ENCODE data around the gene IRX2.

Gene IRX2

DNA sequence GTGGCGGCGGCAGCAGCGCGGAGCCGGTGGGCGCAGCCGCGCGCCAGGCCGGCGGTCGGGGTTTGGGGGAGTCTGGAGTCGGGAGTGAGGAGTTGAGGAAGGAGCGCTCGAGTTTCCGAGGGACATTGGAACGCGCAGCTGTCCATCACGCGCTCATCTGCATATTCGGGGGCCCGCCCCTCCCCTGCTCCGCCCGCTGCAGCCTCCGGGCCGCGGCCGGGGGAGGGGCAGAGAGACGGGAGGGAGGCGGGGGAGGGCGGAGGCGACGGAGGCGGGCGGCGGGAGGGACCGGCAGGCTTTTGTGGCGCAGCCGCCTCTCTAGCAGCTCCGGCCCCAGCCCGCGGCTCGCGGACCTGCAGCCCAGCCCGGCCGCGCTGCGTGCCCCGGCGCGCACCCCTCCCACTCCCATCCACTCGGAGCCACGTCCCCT, at the start of gene IRX2:
TSS of gene IRX2 (minus strand) at position 86 of the 430 bp plus-strand sequence. CDS start 264 bp downstream, outside the sequence.
- DNase-seq (ENCODE audit: low read depth), result peak; percentile 78

DNA sequence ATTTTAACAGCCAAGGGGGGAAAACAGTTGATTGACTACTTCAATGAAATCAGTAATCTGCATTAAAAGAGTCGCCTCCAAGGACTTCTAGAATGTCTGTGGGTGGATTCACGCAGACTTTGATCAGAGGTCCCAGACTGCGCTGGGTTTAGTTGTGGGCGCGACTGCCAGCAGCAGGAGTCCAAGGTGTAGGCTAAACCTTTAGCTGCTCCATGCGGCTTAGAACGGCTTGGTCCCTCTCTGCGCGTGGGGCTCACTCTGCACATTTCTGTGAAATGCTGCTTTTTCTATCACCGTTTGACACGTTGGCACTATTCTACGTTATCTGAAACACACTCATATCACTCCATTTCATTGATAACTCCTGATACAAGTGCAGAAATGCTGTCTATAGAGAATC, 48.6 kb upstream of the IRX2 start:
- no peak for DNase-seq (ENCODE audit: low read depth)

DNA sequence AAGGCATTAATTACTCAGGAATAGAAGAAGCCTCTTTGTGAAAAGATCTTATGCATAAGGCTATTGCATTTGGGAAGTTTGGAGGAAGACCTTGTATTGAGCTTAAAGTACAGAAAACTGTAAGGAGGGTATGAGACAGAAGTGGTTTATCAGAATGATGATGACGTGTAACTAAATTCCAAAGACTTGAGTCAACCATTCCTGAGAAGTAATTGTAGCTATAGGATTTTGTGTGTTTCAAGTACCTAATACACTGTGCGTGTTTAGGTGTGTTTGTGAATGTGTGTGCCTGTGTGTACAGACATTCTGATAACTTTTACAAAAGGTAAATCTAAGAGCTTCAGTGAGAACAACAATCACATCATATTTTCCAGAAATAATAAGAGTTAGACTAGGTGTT, 46.5 kb upstream of the IRX2 start:
- DNase-seq (ENCODE audit: low read depth), result no peak

DNA sequence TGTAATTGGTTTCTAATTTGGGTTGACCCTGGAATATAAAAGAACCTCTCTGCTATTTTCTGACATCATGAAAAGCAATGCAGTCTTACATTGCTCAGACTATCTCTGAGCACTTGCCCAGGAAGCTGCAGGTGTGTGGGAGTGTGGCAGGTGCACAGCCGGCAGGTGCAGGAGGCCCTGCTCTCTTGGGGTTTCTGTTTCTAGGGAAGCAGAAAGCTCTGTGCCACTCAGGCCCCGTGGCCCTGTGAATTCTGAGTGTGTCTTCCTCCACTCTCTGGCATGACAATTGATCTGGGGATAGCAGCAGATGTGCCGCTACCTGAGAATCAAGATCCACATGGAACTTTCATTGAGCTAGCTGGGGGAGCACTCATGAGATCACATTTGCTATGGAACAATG, 45.7 kb upstream of the IRX2 start:
- no peak for DNase-seq (ENCODE audit: low read depth)

DNA sequence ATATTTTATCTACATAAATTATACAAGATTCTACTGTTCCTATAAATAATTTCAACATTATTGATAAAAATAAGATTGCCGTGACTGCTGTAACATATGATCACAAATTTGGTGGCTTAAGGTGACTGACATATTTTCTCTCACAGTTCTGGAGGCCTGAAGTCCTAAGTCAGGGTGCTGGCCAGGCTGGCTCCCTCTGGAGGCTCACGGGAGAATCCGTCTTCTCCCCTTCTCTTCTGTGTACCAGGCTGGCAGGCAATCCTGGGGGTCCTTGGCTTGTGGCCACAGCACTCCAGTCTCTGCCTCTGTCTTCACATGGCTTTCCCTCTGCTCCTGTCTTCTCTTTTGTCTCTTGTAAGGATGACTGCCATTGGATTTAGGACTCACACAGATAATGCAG, 31.7 kb upstream of the IRX2 start:
- no peak for DNase-seq (ENCODE audit: low read depth)

DNA sequence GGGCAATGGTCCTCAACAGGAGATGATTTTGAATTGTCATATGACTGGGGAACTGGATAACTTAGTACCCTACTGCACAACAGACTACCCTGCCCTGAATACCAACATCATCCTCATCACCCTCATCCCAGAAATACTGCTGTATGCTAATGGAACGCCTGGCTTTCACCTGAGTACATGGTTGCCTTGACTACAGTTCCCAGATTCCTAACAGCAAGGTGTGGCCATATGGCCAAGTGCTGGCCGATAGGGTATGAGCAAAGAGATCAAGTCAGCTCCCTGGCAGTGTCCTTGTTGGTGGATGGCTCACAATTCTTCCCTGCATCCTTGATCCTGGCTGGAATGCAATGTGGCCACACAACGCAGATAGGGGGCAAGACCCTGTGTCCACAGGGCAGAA, 31.2 kb upstream of the IRX2 start:
- no peak for DNase-seq (ENCODE audit: low read depth)

DNA sequence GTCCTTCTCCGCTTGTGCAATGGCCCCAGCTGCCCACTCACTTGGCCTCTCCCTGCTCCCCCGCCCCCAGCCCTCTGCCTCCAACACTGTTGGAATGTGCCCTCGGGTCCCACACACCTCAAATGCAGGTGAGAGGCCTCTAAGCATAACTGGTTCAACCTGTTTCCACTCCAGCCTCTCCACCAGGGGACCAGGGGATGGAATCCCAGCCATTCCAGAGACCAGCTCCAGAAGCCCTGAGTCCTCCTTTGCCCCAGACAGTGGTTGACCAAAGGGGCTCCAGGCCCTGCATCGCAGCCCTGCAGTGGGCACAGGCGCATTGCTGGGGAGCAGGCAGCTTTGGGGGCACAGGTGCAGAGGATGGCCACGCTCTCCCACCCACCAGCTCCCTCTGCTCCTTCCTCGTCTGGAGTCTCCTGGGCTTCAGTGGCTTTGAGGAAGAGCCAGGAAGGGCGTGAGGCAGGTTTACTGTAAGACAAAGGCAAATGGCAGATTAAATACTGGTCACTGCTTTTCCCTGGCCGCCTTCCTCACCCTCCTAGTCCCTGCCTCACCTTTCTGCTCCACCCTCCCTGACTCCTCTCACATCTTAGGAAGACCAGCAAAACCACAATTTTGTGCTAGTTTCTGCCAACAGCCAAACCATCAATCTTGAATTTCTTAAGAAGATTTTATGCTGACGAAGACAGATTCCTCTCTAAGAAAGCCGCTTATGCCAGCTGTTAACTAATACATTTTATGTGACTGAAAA, 29.1 kb upstream of the IRX2 start:
- no peak for DNase-seq (ENCODE audit: low read depth)

DNA sequence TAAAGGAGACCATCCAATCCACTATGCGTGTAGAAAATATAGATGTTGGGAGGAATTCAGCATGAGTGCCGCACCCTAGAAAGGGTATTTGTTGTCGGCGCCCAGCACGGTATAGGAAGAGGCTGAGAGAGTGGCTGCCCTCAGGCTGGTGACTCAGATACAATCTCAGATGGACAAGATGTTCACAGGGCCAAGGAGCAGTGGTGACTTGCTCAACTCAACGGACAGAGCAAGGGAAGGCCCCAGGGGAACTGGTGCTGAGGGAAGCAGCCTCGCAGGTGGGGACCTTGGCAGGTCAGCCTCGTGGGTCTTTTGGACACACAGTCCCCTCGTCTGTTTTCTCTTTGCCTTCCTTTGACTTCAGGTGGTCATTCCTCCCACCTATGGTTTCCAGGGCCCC, 28.0 kb upstream of the IRX2 start:
- DNase-seq (ENCODE audit: low read depth), result no peak

DNA sequence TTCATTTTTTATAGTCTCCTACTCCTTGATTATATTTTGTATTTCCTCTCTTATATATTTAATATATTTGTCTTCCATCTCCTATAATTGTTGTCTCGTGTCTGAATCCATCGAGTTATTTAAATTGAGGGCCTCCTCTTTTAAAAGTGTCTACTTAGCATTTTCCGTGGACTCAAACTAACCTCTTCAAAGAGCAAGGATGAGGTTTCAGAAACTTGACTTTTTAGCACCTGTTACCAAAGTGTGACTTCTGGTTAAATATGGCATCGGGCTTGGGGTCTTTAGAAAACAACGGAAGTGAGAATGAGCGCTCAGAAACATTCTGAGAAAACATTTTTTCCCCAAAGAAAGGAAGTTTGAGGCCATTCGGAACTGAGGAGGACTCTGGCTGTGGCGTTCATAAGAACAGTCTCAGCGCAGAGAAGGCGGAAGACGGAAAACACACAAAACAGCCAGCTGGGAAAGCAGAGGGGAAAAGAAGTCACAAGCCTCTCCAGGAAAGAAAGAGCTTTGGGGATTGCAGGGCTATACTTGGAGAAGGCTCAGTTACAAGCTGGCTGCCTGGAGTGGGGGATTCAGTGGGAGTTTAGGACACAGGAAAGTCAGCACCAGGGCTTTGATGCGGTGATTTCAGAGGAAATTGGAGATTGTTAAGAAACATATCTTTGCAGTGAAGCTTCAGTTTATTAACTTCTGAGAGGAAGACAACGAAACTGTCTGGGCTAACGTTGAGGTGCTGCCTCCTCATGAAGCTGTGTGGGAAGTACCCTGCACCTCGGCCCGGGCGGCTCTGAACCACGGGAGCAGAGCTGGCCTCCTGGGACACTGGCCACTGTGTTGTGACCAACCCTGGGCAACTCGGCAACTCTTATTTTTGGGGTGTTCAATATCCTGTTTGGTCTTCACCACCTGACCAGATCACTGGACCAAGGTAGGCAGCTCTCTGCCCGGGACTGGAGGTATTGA, 25.1 kb upstream of the IRX2 start:
- DNase-seq (ENCODE audit: low read depth), result no peak

DNA sequence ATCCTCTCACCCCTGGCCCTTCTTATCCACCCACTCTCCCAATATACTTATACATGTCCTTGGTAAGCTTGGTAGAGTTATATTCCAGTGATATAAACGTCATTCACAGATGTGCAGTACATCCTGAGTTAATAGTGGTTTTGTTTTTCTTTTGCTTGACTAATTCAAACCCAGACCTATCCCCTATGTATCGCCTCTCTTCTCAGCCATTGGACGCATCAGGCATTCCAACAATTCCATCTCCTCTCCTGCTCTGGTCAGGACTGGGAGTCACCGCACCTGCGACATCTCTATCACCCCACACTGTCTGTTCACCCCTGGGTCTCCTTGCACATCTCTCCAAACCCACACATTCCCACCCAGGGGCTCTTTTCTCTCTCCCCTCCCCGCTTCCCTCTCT, 21.9 kb upstream of the IRX2 start:
- DNase-seq (ENCODE audit: low read depth), result no peak

DNA sequence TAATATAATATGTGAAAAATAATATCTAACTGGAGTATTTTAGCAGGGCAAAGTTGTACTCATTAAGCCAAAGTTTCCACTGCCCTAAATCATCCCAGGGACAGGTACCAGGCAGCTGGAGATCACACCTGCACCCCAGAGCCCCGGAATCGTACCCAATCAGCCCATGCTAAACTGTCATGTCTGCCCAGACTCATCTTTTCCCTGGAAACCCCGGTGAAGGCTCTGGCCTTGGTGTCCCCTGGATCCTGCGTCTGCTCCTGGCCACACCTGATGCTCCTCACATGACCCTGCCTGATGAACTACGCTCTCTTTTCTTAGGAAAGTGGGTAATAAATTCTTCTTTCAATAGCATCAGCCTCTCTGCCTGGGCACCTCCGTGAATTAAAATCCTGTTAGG, 15.6 kb upstream of the IRX2 start:
- no peak for DNase-seq (ENCODE audit: low read depth)

DNA sequence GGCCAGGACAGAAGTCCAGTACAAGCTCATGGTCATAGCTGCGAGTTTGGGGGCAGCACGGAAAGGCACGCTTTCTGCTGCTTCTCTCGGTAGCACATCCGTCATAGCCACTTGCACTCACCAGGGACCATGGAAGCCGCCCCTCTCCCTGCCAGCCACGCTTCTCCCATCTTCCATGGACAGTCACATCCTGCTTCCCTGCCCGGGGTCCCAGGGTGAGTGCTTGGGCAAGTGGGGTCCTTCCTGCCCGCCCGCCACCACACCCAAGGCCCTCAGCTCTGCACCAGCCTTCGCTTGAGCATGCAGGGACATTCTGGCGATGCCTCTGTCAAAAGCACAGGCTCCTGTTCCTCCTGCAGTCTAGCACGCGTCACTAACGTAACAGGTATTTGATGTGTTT, 13.1 kb upstream of the IRX2 start:
- no peak for DNase-seq (ENCODE audit: low read depth)

DNA sequence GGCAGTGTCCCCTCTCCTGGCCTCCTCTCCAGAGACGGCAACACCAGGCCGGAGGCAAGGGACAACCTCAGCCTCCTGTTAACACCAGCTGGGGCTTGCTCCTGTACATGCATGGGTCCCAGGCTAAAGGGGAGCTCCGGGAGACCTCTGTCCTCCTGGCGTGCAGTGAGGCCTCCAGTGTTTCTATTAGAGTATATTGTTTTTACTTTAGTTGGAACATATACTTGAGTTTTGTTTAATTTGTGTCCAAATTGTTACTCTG, 12.0 kb upstream of the IRX2 start:
- DNase-seq (ENCODE audit: low read depth), result no peak

DNA sequence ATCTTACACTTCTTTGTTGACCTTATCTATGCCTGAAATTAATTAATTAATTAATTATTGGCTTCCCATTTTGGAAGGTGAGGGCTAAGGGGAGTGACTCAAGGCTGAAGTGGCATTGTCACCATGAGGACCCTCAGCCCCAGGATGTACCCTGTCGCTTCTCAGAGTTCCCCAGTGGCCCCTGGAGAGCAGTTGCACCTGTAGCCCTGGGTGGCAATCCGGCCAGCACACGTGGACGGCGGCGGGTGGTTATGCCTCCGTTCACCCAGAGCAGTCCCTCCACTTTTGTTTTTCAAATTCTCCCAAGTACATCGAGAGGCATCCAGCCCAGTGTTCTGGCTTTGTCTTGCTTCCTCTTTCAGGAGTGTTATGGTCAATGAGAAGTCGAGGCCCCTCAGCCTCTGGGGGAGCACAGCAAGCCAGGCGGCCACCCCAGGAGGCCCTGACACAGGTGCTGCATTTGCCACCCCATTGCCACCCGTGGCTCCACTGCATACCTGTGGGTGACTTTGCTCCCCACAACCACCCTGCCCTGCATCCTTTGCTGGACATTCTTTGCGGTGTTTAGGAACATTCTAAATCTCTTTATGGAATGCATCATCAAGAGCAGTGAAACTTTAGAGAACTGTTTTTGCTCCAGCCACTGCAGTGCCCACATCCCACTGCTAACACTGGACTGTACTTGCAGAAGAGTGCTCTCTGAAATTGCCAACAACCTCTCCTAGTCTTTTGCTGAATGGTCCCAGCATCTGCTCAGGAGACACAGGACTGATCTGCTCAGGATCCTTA, 11.5 kb upstream of the IRX2 start:
- no peak for DNase-seq (ENCODE audit: low read depth)

DNA sequence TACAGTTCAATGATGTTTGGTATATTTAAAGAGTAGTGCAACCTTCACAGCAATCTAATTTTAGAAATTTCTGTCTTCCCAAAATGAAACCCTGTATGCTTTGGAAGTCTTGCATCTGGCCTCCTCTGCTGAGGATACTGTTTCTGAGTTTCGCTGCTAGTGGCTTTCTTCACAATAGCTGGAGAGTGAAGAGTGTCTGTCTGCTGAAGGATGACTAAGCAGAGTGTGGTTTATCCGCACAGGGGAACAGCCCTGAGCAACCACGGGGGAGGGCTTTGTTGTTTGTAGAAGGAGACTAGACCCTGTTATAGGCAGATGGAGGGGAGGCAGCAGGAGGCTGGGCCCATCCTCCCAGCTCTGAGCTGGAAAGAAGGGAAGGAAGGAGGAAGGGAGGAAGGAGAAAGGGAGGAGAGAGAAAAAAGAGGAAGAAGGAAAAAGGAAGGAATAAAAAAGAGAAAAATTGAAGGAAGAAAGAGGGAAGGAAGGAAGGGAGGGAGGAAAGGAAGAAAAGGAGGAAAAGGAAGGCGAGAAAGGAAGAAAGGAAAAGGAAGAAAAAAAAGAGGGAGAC, 10.5 kb upstream of the IRX2 start:
- no peak for DNase-seq (ENCODE audit: low read depth)

DNA sequence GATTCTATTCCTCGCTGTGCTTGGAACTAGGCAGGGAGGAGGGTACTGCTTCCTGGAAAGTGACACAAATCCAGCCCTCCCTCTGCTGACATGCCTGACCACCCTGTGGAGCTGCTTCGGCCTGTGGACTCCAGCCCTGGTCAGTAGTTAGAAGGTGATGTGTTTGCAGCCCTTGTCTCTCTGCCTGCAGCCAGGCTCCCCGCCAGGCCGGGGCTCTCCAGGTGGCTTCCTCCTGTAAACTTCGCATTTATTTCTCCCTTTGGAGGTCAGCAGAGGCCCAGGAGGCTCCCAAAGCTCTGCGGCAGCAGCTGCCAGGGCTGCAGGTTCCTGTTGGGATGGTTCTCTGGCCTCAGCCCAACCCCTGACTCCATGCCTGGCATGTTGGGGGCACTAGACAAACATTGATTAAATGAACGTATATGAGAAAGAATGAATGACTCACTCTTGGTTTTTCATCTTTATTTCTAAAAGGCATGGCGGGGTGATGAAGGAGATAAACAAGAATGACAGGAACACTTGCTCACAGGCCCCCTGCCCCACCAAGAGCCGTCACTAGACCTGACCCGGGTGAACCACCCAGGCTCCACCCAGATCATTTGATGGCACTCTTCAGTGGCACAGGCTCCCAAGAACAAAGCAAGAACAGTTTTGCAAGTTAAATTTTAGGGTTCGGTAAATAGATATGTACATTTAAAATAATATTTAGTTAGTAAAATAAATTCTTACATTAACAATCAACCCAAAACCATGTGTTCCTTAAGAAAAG, 8.4 kb upstream of the IRX2 start:
- DNase-seq (ENCODE audit: low read depth), result no peak

DNA sequence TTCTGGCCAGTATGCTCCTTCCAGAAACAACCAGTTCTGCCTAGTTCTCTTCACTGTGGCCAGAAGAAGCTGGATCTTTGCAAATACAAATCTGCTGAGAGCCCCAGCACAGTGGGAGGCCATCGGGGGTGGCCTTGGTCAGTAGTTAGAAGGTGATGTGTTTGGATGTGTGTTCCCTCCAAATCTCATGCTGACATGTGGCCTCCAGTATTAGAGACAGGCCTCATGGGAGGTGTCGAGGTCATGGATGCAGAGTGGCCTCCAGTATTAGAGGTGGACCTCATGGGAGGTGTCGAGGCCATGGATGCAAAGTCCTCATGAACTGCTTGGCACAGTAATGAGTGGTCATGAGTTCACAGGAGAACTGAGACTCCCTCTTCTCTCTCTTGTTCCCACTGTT, 7.6 kb upstream of the IRX2 start:
- DNase-seq (ENCODE audit: low read depth), result no peak

DNA sequence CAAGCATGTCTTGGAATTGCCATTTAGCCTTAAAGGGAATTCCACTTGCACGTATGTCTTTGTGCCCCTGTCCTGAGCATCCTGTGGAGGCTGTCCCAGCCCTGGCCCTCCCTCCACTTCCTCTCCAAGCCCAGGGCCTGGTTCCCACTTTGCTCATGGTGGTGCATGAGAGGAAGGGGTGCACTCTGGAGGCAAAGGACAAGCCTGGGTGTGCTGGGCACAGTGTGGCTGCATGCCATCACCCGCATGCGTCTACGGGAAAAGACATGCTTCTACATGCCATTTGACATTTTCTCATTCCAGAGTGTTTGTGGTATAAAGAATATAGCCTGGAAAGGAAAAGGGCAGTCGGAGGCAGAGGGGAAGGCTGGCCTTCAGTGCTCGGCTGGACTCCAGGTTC, 7.2 kb upstream of the IRX2 start:
- no peak for DNase-seq (ENCODE audit: low read depth)

DNA sequence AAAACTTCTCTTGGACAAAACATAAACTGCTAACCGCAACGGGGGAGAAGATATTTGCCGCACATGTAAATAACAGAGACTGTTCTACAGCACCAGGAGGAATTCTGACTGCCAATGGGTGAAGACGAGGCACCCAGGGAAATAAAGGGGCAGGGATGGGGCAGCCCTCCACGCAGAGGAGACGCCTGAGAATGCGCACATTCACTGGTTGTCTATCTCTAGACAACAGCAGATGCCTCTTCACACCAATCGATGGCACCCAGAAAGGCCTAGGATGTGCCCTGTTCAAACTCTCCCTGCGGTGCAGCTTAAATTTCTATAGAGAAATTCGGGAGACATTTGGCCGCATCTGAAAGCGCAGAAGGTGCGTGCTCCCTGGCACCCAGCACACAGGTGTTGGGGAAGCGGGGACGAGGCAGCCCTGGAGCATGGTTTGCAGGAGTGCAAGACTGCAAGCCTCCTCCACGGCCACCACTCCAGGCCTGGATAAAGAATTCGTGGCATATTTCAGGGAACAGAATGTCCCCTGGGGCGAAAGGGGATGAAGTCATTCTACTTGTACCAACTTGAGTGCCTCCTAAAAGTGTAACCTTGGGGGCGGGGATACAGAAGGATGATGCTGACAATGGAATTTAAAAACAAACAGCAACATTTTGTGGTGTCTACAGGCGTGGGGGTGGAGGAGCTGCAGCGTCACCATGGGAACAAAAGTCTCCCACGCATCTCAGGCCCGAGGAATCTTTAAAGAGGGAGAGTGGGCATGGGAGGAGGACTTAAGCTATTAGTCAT, 6.3 kb upstream of the IRX2 start:
- DNase-seq (ENCODE audit: low read depth), result no peak

DNA sequence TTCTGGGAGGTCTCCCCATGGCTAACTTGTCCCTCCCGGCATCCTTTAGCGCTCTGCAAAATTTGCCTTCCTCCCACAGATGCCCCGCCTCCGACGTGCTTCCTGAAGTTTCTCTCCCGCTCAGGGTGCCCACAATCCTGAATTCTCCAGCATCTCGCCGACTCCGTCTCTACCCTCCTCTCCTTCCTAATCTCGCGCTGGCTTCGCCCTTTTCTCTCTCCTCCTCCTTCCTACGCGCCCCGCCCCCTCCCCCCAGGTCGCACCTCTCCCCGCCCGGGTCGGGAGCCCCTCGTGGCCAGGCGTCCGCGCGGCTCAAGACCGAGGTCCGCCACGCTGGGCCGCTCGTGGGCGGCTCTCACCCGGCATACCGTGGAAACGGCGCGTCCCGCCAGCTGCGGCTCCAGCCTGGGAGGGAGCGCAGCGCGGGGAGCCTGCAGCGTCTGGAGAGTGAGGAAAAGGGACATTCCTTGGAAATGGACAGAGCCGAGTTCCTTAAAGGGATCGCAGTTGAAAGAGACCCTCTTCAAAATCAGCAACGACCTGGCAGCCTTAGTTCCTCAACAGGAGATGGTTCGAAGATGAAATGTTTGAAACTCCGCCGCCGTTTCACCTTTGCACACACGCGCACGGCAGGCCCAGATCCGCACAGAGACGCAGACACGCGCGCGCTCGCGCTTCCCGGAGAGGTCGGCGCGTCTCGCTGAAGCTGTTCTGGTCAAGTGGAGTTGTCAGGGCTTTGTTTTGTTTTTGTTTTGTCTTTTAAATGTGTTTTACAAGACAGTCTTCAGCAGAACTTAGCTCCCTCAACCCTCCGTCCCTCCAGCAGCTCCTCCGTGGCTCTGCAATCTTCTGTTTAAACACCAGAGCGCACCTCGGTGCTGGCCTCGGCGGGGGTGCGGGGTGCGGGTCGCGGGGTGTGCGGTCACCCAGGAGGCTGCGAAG, 5.0 kb upstream of the IRX2 start:
- no peak for DNase-seq (ENCODE audit: low read depth)
